NCI-H2227 (cell line): ENCODE data around the gene UPK3B.
"Not testable (repeated sequence)": the region's sequence is repeated elsewhere in the genome, so short reads cannot be mapped to it uniquely, and the experiment has no call there.

Experiments
- DNase-seq: peaks from one replicate; lab custom pipeline; 2025; ENCODE audit not compliant: unreplicated experiment; lab: John Stamatoyannopoulos, UW

The UPK3B gene

DNA sequence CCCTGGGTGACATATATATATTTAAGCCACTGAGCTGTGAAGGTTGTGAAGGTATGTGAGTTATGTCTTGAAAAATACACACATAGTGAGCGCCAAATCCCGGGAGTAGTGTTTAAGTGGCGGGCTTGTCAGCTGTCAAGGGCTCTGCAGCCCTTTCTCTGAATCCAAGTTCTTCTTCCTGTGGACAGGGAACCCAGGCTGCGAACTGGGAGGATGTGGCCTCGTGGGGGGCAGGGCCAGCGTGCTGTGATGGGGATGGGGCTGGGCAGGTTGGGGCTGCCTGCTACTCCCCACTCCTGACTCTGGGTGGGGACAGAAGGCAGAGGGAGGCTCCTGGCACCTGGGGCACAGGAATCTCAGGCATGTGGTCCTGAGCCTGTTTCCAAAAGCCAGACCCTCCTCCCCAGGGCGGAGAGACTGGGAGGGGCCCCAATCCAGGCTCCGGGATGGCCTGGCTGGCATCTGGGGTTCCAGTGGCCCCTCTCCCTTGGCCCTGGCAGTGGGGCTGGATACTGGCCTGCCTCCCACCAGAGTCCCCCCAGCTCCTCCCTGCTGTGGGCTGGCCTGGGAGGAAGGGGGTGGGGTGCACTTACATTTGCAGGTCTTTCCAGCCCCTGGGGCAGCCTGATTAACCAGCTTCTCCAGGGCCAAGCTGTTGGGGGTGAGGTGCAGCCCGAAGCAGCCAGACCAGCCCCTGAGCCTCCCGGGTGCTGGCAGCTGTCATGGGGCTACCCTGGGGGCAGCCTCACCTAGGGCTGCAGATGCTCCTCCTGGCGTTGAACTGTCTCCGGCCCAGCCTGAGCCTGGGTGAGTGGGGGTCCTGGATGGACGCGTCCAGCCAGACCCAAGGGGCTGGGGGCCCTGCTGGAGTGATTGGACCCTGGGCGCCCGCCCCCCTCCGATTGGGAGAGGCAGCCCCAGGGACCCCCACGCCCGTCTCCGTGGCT, at the start of gene UPK3B:
Gene UPK3B, plus strand, starts transcription at position 622 of the 947 bp plus-strand sequence. Its CDS starts 101 bp downstream, at position 723.
- DNase-seq: no peak

DNA sequence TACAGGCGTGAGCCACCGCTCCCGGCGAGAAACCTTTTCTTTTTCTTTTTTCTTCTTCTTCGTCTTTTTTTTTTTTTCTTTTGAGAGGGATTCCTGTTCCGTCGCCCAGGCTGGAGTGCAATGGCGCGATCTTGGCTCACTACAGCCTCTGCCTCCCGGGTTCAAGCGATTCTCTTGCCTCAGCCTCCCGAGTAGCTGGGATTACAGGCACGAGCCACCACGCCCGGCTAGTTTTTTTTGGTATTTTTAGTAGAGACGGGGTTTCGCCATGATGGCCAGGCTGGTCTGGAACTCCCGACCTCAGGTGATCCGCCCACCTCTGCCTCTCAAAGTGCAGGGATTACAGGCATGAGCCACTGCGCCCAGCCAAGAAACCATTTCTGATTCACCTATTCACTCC, 49.6 kb upstream of the UPK3B start:
- DNase-seq: not testable (repeated sequence)

DNA sequence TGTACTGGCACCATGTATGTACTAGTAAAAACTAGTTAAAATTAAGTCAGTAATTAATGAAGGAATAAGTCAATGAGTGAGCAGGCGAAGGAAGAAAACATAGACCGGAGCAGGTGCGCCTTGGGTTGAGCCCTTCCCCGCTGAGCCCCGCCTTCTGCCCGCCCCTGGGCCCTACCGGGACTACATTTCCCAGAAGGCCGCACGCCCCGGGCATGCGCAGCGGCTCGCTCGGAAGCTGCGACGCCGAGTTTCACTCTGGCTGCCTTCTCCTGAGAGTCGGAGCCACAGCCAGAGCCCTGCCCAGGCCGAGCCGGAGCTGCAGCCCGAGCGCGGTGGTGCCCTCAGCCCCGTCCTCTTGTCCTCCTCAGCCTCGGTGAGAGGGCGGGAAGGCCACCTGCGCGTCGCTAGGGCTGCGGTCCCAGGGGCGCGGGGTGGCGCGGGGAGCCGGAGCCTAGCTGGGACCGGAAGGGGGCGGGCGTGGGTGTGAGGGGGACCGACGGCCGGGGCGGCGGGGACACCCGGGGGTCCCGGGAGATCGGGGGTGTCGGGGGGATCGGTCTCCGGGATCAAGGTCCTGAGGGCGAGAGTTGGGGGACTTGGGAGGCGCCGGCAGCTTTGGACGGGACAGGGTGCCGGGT, 48.8 kb upstream of the UPK3B start, which contains the start of gene DTX2:
Gene DTX2, plus strand, starts transcription at position 246 of the 638 bp plus-strand sequence. CDS start 18,801 bp downstream, outside the sequence.
- not testable (repeated sequence) for DNase-seq

DNA sequence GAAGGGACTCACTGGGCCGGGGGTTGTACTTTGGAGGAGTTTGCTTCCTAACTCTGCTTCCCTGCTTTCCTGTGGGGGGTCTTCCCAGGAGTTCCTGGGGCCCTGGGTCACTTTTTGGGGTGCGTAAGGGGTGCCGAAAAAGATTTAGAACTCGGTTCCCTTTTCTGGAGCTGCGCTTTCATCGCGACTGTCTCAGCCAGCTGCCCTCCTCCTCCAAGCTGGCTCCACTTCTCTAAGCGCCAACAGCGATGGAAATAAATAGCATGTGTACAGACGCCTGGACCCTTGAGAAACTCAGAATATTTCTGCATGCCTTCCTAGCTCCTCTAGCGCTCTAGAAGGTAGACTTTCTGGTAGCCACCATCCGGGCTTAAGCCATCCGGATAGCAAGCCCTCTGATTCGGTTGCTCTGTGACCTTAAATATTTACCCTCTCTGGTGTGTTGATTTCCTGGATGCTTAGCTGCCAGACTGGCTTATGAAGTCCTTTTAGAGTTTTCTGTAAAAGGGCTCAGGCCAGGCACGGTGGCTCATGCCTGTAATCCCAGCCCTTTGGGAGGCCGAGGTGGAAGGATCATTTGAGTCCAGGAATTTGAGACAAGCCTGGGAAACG, 48.0 kb upstream of the UPK3B start:
- DNase-seq: not testable (repeated sequence)

DNA sequence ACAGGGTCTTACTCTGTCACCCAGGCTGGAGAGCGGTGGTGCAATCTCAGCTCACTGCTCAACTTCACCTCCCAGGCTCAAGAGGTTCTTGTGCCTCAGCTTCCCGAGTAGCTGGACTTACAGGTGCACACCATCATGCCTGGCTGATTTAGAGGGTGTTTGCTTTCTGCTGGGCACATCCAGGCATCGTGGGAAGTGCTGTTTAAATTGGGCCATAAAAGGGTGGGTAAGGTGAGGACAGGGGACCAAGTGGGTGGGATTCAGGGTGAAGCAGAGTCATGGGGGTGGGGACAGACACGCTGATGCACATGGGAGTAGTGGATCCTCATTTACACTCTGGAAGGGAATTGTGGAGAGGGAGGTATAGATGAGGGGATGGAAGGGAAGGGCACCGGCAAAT, 45.4 kb upstream of the UPK3B start:
- not testable (repeated sequence) for DNase-seq

DNA sequence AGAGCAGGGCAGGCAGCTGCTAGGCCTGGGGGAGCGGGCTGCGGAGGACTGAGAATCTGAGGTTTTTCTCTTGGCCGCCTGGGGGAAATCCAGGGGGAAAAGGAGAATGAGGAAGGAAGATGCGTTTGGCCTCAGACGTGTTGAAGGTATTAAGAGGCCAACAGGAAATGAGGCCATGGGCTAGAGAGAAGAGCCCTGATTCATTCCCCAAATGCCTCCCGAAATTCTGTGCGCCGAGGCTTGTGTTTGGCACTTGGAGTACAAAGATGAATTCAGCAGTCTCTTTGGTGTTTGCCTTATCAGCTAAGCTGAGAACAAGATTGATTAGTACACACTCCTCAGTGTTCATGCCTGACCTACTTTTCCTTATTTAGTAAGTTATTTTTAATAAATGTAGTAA, 44.4 kb upstream of the UPK3B start:
- not testable (repeated sequence) for DNase-seq

DNA sequence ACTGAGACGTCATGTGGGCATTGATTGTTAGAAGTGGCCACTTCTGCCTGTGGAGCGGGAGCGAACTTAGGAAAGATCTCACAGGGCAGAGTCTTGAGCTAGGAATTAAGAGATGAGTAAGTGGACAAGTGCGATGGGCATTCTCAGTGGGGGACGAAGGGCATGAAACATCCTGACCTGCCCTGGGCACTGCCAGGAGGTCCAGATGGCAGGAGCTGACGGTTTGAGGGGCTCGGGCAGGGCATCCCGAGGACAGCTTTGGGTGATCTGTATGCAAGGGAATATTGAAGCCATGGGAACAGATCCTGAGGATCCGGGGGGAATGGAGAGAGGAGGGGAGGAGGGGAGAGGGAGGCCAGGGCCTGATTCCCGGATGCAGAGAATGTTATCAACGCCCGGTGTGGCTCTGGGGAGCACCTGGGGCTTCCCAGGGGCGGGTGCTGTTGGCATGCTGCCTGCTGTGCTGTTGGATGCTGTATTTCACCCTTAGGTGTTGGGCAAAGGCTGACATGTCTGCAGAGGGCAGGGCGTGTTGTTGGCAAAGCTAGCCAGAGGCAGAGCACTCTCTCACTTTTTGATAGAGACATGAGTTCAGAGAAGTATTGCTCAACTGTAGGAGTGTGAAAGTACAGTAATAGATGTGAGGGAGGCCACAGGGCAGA, 42.5 kb upstream of the UPK3B start:
- peak; percentile 16 for DNase-seq

DNA sequence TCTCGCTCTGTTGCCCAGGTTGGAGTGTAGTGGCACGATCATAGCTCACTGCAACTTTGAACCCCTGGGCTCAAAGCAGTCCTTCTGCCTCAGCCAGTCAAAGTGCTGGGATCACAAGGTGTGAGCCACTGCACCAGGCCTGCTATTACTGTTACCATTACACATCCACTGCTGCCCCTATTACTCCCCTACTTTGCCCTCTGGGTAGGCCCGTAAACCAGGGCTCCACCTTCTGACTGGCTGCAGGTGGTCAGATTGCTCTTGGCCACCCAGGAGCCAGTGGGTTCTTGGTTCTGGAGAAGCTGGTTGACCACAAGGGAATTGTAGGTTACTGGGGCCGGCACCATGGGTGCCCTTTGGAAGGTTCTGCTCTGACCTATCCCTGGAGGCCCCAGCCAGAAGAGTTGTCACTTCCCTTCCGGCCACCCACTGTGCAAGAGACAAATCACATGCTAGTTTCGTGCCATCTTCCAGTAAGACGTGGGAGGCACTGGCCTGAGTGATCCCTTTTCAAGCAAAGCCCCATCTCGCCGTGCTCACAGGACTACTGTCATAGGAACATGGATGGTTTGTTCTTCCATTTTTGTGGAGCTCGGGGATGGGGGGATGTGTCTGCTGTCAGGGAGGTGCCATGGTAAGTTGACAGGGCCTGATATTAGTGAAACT, 38.7 kb upstream of the UPK3B start:
- not testable (repeated sequence) for DNase-seq

DNA sequence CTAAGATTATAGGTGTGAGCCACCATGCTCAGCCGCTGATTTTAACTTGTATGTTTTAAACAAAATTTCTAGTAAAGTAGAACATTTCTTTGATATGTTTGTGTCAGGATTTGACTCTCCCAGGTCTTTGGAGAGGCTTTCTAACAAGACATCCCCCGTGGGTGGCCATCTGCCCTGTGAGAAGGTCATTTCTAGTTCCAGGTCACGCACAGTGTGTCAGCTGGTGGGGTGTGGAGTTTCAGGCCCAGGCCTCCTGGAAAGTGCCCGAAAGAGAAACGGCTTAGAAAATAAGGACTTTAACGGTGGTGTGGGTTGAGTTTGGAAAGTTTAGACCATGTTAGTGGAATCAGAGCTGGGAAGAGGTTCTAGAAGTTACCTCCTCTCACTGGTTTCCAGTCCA, 37.3 kb upstream of the UPK3B start:
- DNase-seq: not testable (repeated sequence)

DNA sequence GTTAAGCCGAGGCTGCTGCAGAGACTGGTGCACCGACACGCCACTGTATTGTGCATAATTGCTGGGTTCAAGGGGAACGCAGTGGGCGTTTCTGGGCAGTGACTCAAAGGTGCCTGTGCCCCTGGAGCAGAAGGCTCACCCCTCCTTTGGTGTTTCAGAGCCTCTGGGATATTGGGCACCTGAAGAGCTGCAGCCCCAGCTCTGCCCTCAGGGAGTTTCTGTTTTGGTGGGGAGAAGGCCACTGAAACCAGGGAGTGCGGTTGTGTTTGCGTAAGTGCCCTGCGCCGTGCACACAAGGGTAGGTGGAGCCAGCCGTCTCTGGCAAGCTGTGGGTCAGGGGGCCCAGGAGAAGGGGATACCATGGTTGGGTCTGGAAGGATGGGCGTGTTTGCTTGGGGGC, 34.1 kb upstream of the UPK3B start:
- not testable (repeated sequence) for DNase-seq

DNA sequence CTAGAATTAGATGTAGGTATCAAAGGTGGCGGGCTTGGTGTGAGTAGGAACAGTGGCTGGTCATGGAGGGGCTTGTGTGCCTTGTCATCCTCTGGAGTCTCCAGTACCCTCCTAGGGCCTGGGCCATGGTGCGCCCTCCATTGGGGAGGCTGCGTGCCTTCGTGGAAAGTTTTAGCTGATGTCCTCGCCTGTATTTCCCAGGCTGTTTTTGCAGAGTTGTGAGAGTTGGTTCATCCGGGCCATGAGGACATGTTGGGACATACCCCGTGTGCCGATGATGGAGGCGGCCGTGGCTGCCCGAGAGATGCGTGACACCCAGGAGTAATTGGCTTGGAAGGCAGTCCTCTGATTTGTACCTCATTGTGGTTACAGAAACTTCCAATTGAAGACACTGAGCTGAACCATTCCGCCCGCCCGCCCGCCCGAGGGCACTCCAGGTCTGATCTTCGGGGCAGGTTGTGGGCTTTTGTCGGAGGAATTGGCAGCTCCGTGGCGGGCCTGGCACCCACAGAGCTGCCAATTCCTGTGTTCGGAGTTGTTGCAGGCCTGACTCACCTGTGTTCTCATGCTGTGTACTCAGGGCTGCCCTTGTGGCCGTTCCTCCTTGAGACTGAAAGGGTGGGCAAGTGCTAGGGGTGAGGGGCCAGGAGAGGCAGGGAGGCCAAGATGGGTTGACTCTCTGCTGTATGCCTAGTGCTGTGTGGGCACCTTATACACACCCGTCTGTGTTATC, 33.4 kb upstream of the UPK3B start:
- not testable (repeated sequence) for DNase-seq

DNA sequence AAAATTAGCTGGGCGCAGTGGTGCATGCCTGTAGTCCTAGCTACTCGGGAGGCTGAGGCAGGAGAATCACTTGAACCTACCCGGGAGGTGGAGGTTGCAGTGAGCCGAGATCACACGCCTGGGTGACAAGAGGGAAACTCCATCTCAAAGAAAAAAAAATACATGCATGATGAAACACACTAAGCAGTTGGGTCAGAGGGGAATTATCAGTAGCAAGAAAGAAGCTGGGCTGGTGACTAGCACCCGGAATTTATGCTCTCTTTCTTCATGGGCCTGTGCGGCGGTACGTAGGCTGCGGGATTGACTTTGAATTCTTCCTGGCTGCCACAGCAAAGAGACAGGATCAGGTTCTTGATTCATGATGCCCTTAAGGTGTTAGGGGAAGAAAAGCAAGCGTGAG, 30.7 kb upstream of the UPK3B start:
- not testable (repeated sequence) for DNase-seq

DNA sequence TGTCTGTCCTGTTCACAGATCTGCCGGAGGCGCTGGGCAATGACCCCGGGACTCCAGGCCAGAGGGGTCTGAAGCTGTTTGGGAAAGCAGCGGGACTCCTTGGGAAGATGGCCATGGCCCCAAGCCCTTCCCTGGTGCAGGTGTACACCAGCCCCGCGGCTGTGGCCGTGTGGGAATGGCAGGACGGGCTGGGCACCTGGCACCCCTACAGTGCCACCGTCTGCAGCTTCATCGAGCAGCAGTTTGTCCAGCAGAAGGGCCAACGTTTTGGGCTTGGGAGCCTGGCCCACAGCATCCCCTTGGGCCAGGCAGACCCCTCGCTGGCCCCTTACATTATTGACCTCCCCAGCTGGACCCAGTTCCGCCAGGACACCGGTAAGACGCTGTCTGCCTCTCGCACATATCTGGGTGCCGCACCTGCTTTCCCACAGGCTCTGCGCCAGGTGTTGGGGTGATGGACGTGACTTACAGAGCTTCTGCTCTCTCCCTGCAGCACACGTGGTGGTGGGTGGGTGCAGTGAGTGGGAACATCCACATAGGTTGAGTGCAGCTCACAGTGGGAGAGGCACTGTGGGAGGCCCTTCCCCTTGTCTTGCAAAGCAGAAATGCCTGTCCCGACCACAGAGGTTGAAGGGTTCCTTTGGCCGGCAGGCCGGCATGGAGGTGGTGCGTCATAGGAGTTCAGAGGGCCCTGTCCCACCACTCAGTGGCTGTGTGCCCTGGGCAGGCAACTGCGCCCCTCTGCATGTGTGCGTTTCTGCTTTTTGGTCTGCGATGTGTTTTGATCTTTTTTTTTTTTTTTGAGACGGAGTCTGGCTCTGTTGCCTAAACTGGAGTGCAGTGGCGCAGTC, 29.7 kb upstream of the UPK3B start:
- DNase-seq: not testable (repeated sequence)

DNA sequence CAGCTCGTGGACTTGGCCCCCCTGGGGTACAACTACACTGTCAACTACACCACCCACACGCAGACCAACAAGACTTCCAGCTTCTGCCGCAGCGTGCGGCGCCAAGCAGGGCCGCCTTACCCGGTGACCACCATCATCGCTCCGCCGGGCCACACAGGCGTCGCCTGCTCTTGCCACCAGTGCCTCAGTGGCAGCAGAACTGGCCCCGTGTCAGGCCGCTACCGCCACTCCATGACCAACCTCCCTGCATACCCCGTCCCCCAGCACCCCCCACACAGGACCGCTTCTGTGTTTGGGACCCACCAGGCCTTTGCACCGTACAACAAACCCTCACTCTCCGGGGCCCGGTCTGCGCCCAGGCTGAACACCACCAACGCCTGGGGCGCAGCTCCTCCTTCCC, 27.7 kb upstream of the UPK3B start:
- DNase-seq: not testable (repeated sequence)

DNA sequence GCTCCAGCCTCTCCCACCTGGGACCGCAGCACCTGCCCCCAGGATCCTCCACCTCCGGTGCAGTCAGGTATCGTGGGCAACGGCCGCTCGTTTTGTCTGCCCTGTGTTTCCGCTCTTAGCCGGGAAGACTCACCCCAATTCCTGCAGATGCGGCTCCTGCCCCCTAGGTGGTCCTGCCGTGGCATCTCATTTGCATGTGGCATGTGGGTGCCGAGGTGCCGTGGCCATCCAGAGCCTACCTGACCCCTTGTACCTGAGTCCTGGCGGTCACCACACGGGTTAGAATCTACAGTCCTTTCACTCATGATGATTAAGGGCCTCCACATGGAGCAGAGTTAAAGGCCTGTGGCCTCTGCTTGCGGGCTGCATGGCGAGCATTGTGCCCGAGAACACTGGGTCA, 27.3 kb upstream of the UPK3B start:
- DNase-seq: not testable (repeated sequence)

DNA sequence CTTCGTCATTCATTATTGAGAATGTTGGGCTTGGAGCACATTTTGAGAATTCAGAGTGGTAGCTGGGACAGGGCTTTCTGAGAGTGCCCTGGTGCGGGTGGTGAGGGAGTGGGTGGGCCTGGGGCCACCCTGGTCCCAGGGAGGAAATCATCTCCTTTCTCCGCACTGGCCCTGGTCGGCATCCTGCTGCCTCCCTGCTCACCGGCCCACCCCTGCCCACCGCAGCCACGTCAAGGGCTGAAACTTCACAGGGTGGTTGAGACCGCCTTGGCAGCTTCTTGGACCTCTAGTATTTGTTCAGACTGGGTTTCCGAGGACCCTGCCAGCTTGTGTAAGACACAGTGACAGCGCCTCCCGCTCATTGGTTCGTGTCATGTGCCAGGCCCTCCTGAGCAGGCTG, 25.9 kb upstream of the UPK3B start:
- DNase-seq: not testable (repeated sequence)

DNA sequence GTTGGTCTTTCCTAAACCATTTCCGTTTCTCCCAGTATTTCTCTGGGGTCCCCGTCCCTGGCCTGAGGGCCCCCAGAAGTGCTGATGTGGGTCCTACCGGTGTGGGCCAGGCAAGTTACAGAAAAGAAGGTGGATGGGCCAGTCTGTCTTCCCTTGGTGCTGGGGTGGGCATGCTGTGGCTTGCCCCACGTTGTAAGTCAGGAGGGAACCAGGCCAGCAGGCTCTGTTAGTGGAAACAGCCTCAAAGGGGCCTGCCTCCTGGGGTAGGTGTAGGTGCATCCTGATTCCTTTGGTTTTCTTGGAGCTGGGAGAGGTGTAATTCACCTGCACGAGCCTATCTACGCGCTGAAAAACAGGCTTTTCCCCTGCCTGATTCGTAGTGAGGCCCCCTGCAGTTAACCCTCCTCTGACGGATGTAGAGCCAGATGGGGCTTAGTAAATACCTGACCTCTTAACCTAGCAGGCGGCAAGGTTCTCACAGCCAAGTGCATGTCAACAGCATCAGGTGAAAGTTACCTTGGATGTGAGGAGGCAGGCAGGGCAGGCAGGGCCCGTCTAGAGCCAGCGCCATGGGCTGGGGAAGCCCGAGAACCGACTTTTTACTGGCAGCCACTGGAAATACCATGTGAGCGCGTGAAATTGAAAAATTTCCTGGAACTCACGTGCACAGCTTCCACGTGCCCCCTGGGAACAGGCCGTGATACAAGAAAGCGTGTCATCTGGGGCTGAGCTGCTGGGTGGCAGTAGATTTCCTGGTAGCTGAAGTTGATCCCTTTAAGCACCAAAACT, 24.3 kb upstream of the UPK3B start:
- not testable (repeated sequence) for DNase-seq

DNA sequence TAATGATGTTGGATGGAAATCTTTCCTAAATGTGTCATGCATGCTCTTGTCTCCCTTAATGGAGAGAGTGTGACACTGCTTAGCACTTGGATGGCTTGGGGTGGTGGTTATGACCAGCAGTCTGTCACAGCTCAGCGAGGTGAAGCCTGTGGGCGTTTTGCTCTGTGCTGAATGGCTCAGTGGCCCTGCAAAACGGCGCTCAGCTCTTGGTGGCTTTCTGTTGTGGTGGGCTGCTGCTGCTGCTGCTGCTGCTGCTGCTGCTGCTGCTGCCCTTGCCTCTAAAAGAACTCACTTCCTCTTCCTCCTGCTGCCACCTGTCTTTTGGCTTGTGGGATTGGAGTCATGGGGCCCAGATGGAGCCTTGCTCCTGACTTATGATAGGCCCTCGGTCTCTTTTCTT, 23.7 kb upstream of the UPK3B start:
- not testable (repeated sequence) for DNase-seq
